ENCODE data around the gene HRH2. TPM values are rescaled to one million over a fixed set of nuclear protein-coding genes. Genes with fewer than 3 reads are reported as not detected.

HRH2 gene
- polyA plus RNA-seq, 2 donors, result 0.18 to 0.40 TPM

DNA sequence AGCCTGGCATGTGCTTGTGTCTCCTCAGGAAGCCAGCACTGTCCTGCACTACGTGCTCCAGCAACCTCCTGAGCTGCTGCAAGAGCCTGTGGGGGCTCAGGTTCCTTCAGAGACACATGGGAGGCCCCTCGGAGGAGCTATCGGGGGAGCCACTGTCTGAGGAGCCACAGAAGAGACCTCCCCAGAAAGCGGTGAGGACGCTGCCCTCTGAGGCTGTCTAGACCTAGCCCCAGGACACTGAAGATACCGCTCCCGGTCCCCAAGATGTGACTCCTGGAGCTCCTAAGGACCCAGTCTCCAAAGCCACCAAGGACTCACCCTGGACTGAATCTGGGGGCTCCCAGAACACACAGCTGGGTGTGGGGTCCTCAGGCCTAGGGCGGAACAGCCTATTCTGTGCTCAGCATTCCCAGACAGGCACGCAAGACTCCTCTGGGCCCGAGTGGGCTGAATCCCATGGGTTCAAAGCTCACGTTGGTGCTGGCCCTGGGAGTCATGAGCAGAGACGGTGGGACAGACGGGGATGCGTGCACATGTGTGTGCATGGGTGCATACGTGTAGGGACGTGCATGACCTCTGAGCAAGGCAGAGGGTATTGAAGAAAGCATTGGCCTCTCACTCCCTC is 50.0 kb downstream of the HRH2 start:
- 91 to 93% methylated on average over 16 of the region's 16 CpGs for WGBS, 2 donors
- Histone ChIP-seq H3K4me1 (ENCODE audit: control insufficient read depth in 2 of 2, insufficient read depth in 2 of 2, low read length in 1 of 2) (peaks cover 0 to 2% of the 10 kb centered on the region in 2 donors), H3K4me3 (ENCODE audit: low read depth in 1 of 2, low read length in 2 of 2) (no peak overlapping the region), H3K27ac (ENCODE audit: low read depth in 2 of 2, low read length in 1 of 2) (no peak overlapping the region), H3K27me3 (ENCODE audit: control insufficient read depth in 1 of 2, insufficient read depth in 2 of 2, low read length in 2 of 2) (no peaks in the 10 kb centered on the region), H3K9me3 (ENCODE audit: control insufficient read depth in 2 of 2, insufficient read depth in 1 of 2, low read depth in 1 of 2, low read length in 1 of 2) (peaks cover 0 to 4% of the 10 kb centered on the region in 2 donors), H3K36me3 (ENCODE audit: control insufficient read depth in 2 of 2, insufficient read depth in 2 of 2, low read length in 1 of 2) (no peaks in the 10 kb centered on the region)

DNA sequence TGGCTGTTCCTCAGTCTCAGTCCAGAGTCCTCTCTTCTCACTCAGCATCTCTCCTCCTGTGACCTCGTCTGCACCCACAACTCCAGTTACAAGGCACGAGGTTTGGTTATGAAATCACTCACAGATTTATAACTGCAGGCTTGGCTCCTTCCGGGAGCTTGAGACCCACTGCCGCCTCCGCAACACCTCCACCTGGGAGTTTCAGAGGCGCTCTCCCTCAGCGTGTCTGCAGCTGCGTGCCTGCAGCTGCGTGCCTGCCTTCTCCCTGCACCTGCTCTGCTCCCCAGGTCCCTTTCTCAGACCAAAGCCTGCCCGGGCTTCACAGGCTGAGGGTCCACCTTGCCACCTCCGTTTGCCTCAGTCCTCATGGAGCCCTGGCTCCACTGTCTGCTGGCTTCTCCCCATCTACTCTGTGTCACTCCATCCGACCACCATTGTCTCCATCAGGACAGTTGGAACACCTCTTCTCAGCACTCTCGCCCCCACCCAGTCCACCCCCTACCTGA is 51.5 kb downstream of the HRH2 start:
- Histone ChIP-seq H3K9me3 (ENCODE audit: control insufficient read depth in 2 of 2, insufficient read depth in 1 of 2, low read depth in 1 of 2, low read length in 1 of 2) (peaks cover 4 to 11% of the 10 kb centered on the region in 2 donors), H3K4me3 (ENCODE audit: low read depth in 1 of 2, low read length in 2 of 2) (no peak overlapping the region), H3K4me1 (ENCODE audit: control insufficient read depth in 2 of 2, insufficient read depth in 2 of 2, low read length in 1 of 2) (peaks cover 0 to 2% of the 10 kb centered on the region in 2 donors), H3K27me3 (ENCODE audit: control insufficient read depth in 1 of 2, insufficient read depth in 2 of 2, low read length in 2 of 2) (no peaks in the 10 kb centered on the region), H3K27ac (ENCODE audit: low read depth in 2 of 2, low read length in 1 of 2) (no peak overlapping the region), H3K36me3 (ENCODE audit: control insufficient read depth in 2 of 2, insufficient read depth in 2 of 2, low read length in 1 of 2) (no peaks in the 10 kb centered on the region)
- WGBS, 2 donors, result 79 to 82% methylated on average over 13 of the region's 13 CpGs

DNA sequence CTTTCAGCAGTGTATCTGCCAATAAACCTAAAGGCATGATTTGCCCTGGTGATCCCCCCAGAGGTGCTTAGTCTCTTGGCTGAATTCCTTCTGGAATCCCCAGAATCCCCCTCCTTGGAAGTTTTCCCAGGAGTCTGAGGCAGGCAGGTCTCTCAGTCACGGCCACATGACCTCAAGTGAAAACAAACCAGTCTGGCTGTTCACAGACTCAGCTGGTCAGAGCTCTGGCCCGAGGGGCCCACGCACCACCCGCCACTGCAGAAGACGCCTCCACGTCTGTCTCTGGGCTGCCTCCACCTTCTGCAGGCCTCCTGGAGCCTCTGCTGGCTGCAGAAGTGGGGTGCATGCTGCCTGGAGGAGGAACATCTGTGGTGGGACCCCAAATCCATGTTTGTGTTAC is 52.5 kb downstream of the HRH2 start:
- Histone ChIP-seq H3K36me3 (ENCODE audit: control insufficient read depth in 2 of 2, insufficient read depth in 2 of 2, low read length in 1 of 2) (no peaks in the 10 kb centered on the region), H3K4me1 (ENCODE audit: control insufficient read depth in 2 of 2, insufficient read depth in 2 of 2, low read length in 1 of 2) (peaks cover 0 to 2% of the 10 kb centered on the region in 2 donors), H3K27ac (ENCODE audit: low read depth in 2 of 2, low read length in 1 of 2) (no peak overlapping the region), H3K9me3 (ENCODE audit: control insufficient read depth in 2 of 2, insufficient read depth in 1 of 2, low read depth in 1 of 2, low read length in 1 of 2) (peaks cover 4 to 16% of the 10 kb centered on the region in 2 donors), H3K27me3 (ENCODE audit: control insufficient read depth in 1 of 2, insufficient read depth in 2 of 2, low read length in 2 of 2) (no peaks in the 10 kb centered on the region), H3K4me3 (ENCODE audit: low read depth in 1 of 2, low read length in 2 of 2) (no peak overlapping the region)
- 78% methylated on average over 6 of the region's 6 CpGs for WGBS, 2 donors

DNA sequence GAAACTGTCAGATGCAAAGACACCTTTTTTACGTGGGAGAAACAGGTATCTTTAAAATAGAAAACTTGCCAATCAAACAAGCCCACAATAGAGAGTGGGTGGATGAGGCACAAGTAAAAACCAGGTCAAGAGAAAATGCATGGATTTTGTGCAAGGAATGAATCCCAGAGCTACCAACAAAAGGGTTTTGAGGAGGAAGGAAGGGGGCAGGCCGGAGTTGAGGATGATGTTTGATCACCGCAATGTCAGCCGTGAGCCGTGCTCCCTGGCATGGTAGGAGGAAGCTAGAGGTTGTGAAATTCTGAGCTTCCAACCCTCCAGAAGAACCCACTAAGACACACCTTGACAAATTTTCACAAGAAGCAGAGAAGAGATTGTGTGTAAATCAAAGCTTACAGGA is 53.2 kb downstream of the HRH2 start:
- H3K4me3 ChIP-seq (ENCODE audit: low read depth in 1 of 2, low read length in 2 of 2), result no peak overlapping the region
- WGBS, 2 donors, result 82 to 84% methylated on average over 5 of the region's 5 CpGs
- no peaks in the 10 kb centered on the region for H3K27me3 ChIP-seq (ENCODE audit: control insufficient read depth in 1 of 2, insufficient read depth in 2 of 2, low read length in 2 of 2)
- H3K9me3 ChIP-seq (ENCODE audit: control insufficient read depth in 2 of 2, insufficient read depth in 1 of 2, low read depth in 1 of 2, low read length in 1 of 2), result peaks cover 4 to 23% of the 10 kb centered on the region in 2 donors
- no peak overlapping the region for H3K27ac ChIP-seq (ENCODE audit: low read depth in 2 of 2, low read length in 1 of 2)
- H3K4me1 ChIP-seq (ENCODE audit: control insufficient read depth in 2 of 2, insufficient read depth in 2 of 2, low read length in 1 of 2), result peaks cover 0 to 2% of the 10 kb centered on the region in 2 donors
- H3K36me3 ChIP-seq (ENCODE audit: control insufficient read depth in 2 of 2, insufficient read depth in 2 of 2, low read length in 1 of 2), result no peaks in the 10 kb centered on the region

DNA sequence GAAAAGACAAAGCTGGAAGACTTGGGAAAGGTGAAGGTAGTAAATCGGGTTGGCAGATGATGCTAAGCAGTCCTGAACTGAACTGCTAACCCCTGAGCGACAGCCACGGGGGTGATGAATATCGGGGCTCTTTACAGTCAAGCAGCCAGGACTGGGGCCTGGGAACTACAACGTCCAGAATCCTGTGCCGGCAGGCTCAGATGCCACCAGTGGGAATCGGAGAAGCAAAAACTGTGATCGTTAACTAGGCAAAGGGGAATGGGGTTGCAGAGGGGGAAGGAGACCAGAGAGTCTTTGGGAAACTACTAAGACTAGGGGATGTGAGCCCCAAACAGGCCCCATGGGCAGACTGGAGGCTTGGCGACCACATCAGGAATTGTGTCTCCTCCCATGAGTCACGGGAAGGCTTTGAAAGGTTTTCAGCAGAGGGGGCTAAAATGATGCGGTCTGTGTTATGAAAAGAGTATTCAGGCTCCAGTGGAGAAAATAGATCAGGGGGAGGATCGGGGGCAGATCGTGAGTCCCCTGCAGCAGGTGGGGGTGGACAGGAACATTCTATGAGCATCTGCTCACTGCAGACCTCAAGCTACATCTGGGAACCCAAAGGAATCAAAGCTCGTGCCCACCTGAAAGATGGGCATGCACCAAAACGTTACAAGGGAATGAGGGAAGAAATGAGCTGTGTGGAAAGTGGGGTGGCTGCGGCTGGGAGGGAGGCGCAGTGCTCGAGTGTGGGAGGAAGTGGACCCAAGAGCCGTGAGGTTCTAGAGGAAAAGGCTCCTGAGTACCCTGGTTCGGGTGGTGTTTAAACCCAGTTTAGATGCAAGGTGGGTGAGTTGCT is 53.8 kb downstream of the HRH2 start:
- Histone ChIP-seq H3K4me1 (ENCODE audit: control insufficient read depth in 2 of 2, insufficient read depth in 2 of 2, low read length in 1 of 2) (peaks cover 0 to 2% of the 10 kb centered on the region in 2 donors), H3K9me3 (ENCODE audit: control insufficient read depth in 2 of 2, insufficient read depth in 1 of 2, low read depth in 1 of 2, low read length in 1 of 2) (peaks cover 4 to 23% of the 10 kb centered on the region in 2 donors), H3K27ac (ENCODE audit: low read depth in 2 of 2, low read length in 1 of 2) (no peak overlapping the region), H3K4me3 (ENCODE audit: low read depth in 1 of 2, low read length in 2 of 2) (no peak overlapping the region), H3K27me3 (ENCODE audit: control insufficient read depth in 1 of 2, insufficient read depth in 2 of 2, low read length in 2 of 2) (no peaks in the 10 kb centered on the region), H3K36me3 (ENCODE audit: control insufficient read depth in 2 of 2, insufficient read depth in 2 of 2, low read length in 1 of 2) (no peaks in the 10 kb centered on the region)
- WGBS, 2 donors, result 87 to 88% methylated on average over 20 of the region's 20 CpGs

DNA sequence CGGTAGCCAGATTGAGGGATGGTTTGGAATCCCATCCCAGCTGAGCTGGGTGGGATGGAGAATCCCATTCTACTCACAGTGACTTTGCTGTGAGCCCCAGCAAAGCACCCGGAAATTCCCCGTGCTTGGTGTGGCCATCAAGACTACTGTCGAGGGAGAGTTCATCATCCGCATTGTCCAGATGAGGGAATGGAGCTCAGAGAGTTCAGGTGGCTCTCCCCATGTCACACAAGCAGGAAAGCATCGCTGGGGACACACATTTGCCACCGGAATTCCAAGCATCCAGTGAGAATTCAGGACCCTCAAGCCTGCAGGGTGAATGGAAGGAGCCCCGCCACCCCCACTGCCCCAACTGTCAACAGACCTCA is 54.4 kb downstream of the HRH2 start:
- H3K9me3 ChIP-seq (ENCODE audit: control insufficient read depth in 2 of 2, insufficient read depth in 1 of 2, low read depth in 1 of 2, low read length in 1 of 2), result peaks cover 7 to 23% of the 10 kb centered on the region in 2 donors
- no peak overlapping the region for H3K4me3 ChIP-seq (ENCODE audit: low read depth in 1 of 2, low read length in 2 of 2)
- no peaks in the 10 kb centered on the region for H3K36me3 ChIP-seq (ENCODE audit: control insufficient read depth in 2 of 2, insufficient read depth in 2 of 2, low read length in 1 of 2)
- peaks cover 0 to 2% of the 10 kb centered on the region in 2 donors for H3K4me1 ChIP-seq (ENCODE audit: control insufficient read depth in 2 of 2, insufficient read depth in 2 of 2, low read length in 1 of 2)
- H3K27me3 ChIP-seq (ENCODE audit: control insufficient read depth in 1 of 2, insufficient read depth in 2 of 2, low read length in 2 of 2), result no peaks in the 10 kb centered on the region
- no peak overlapping the region for H3K27ac ChIP-seq (ENCODE audit: low read depth in 2 of 2, low read length in 1 of 2)
- 83 to 86% methylated on average over 8 of the region's 8 CpGs for WGBS, 2 donors

DNA sequence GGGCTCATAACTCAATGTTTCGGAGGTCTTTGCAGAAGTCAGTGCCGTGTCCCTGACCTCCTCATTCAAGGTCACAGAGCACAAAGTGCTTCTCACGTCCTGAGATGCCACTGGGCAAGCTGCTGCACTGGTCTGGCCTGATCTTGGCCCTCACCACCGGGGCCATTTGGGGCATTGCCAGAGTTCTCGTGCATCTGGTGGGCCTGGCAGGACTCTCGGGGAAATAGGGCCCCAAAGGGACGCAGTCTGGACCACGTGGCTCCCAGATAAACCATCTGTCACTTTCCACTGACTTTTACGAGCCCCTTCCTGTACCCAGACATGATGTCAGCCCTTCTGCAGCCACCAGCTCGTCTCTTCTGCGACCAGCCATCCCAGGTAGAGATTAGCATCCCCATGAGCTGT is 54.8 kb downstream of the HRH2 start:
- 38 to 42% methylated on average over 11 of the region's 11 CpGs for WGBS, 2 donors
- H3K36me3 ChIP-seq (ENCODE audit: control insufficient read depth in 2 of 2, insufficient read depth in 2 of 2, low read length in 1 of 2), result no peaks in the 10 kb centered on the region
- H3K27ac ChIP-seq (ENCODE audit: low read depth in 2 of 2, low read length in 1 of 2), result no peak overlapping the region
- H3K4me3 ChIP-seq (ENCODE audit: low read depth in 1 of 2, low read length in 2 of 2), result no peak overlapping the region
- H3K4me1 ChIP-seq (ENCODE audit: control insufficient read depth in 2 of 2, insufficient read depth in 2 of 2, low read length in 1 of 2), result peaks cover 0 to 2% of the 10 kb centered on the region in 2 donors
- no peaks in the 10 kb centered on the region for H3K27me3 ChIP-seq (ENCODE audit: control insufficient read depth in 1 of 2, insufficient read depth in 2 of 2, low read length in 2 of 2)
- H3K9me3 ChIP-seq (ENCODE audit: control insufficient read depth in 2 of 2, insufficient read depth in 1 of 2, low read depth in 1 of 2, low read length in 1 of 2), result peaks cover 7 to 23% of the 10 kb centered on the region in 2 donors

DNA sequence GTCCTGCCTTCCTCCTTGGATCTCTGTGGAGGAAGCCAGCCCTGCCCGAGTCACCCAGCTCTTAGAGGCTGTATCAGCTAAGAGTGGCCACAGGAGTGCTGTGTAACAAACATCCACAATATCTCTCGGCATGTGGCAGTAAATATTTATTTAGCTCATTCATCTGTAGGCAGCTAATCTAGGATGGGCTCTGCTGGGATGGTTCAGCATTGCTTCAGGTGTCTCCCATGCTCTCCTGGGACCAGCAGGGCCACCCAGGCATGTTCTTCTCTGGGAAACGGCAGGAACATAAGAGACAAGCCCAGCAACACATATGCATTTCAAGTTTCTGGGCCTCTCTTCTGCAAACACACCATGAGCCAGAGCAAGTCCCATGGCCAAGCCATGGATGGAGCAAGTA is 56.1 kb downstream of the HRH2 start:
- peaks cover 0 to 2% of the 10 kb centered on the region in 2 donors for H3K4me1 ChIP-seq (ENCODE audit: control insufficient read depth in 2 of 2, insufficient read depth in 2 of 2, low read length in 1 of 2)
- peaks cover 7 to 23% of the 10 kb centered on the region in 2 donors for H3K9me3 ChIP-seq (ENCODE audit: control insufficient read depth in 2 of 2, insufficient read depth in 1 of 2, low read depth in 1 of 2, low read length in 1 of 2)
- H3K4me3 ChIP-seq (ENCODE audit: low read depth in 1 of 2, low read length in 2 of 2), result no peak overlapping the region
- no peak overlapping the region for H3K27ac ChIP-seq (ENCODE audit: low read depth in 2 of 2, low read length in 1 of 2)
- WGBS, 2 donors, result 81 to 89% methylated on average over 3 of the region's 3 CpGs
- no peaks in the 10 kb centered on the region for H3K36me3 ChIP-seq (ENCODE audit: control insufficient read depth in 2 of 2, insufficient read depth in 2 of 2, low read length in 1 of 2)
- H3K27me3 ChIP-seq (ENCODE audit: control insufficient read depth in 1 of 2, insufficient read depth in 2 of 2, low read length in 2 of 2), result no peaks in the 10 kb centered on the region

DNA sequence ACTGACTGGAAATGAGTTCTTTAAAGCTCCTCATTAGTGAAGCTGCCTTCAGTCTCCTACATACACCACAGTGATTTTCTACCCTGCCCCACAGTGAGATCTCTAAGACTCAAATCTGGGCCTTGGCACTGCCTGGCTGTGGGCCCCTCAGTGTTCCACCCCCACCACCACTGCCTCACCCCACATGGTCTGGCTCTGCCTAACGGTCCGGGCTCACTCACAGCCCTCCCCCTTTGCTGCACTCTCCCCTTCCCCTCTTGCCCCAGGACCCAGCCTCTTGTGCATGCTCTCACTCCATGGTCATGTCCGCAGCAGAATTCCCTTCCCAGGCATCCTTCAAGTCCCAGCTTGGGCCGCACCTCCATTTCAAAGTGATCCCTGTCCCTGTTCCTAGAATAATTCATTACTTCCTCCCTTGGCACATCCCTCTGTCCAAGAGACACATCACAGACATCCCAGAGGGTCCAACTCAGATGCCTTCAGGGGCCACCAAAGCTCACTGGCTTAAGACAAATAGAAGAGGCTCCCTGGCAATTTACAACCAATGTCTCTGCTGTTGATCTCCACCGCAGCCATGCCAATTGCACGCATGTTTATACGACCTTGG is 56.7 kb downstream of the HRH2 start:
- Histone ChIP-seq H3K27me3 (ENCODE audit: control insufficient read depth in 1 of 2, insufficient read depth in 2 of 2, low read length in 2 of 2) (no peaks in the 10 kb centered on the region), H3K4me1 (ENCODE audit: control insufficient read depth in 2 of 2, insufficient read depth in 2 of 2, low read length in 1 of 2) (no peaks in the 10 kb centered on the region), H3K9me3 (ENCODE audit: control insufficient read depth in 2 of 2, insufficient read depth in 1 of 2, low read depth in 1 of 2, low read length in 1 of 2) (peaks cover 8 to 23% of the 10 kb centered on the region in 2 donors), H3K27ac (ENCODE audit: low read depth in 2 of 2, low read length in 1 of 2) (no peak overlapping the region), H3K4me3 (ENCODE audit: low read depth in 1 of 2, low read length in 2 of 2) (no peak overlapping the region), H3K36me3 (ENCODE audit: control insufficient read depth in 2 of 2, insufficient read depth in 2 of 2, low read length in 1 of 2) (no peaks in the 10 kb centered on the region)
- WGBS, 2 donors, result 93 to 94% methylated on average over 7 of the region's 7 CpGs
